ENCODE data around the gene ERVW-1.
"Not testable (repeated sequence)": the region's sequence is repeated elsewhere in the genome, so short reads cannot be mapped to it uniquely, and the experiment has no call there.

ERVW-1 gene

GRCh38 chr7:92477681-92478080 is at the start of gene ERVW-1:
Gene ERVW-1, minus strand, starts transcription at chr7:92477946. Its CDS starts 7,565 bp downstream, at chr7:92470381.
- not testable (repeated sequence) for DNase-seq

DNA sequence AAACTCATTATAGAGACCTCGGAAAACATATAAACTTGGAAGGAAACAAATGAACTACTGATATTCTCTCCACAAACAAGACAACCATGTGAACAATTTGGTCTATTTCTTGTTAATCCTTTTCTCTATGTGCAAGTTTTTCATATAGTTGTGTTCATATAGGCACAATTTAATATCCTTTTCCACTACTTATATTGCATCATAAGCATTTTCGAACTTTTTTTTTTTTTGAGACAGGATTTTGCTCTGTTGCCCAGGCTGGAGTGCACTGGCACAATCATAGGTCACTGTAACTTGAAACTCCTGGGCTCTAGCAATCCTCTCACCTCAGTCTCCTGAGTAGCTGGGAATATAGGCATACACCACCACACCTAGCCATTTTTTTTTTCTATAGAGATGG is 45.4 kb upstream of the ERVW-1 start:
- no peak for DNase-seq

GRCh38 chr7:92520024-92520423 is 42.3 kb upstream of the ERVW-1 start:
- no peak for DNase-seq

GRCh38 chr7:92517631-92518030 is 39.9 kb upstream of the ERVW-1 start:
- no peak for DNase-seq

DNA sequence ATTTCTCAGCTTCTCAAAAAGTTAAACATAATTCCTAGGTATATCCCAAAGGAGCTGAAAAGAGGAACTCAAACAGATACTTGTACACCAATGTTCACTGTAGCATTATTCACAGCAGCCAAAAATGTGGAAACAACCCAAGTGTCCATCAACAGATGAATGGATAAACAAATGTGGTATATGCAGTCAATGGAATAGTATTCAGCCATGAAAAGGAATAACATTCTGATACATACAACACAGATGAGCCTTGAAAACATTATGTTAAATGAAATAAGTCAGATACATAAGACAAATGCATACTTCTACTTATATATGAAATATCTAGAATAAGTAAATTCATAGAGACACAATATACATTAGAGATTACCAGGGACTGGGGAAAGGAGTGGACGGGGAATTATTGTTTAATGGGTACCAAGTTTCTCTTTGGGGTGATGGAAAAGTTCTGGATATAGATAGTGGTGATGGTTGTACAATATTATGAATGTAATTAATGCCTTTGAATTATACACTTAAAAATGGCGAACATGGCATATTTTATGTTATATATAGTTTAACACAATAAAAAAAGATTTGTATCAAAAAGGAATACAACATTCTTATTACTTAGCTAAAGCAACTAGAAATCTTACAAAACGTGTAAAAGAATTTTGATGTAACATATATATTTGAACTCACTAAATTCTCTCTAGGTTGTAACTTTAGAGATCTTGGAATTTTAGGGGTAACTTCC is 35.6 kb upstream of the ERVW-1 start:
- DNase-seq, result no peak

DNA sequence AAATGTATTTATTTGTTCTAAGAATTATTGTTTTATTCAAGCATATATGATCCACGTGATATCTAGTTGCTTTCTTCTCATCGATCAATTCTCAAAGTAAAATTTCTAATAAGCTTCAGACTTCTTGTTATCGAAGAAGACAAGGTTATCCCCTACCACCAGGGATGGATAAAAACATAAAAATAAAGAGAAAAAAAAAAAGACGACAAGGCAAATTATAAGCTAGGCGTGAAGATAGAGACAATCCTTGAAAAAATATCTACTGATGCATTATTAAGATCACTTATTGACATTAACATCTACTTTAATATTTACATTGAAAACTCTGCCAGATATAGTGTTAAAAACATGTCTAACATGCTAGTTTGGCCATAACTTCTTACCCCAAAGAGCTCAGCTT is 31.2 kb upstream of the ERVW-1 start:
- DNase-seq, result no peak

DNA sequence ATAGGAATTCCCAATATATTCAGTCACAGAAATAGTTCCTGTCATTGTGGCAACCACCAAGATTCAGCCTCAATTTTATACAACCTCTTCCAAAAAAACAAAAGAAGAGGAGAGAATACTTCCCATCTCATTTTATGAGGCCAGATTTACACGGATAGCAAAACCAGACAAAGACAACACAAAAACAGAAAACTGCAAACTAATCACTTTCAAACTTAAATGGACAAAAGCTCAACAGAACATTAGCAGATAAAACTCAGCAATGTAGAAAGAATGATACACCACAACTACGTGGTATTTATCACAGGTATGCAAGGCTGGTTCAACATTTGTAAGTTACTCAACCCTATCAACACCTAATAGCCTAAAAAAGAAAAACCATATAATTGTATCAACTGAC is 28.6 kb upstream of the ERVW-1 start:
- no peak for DNase-seq

GRCh38 chr7:92504563-92504962 is 26.8 kb upstream of the ERVW-1 start:
- DNase-seq, result no peak

DNA sequence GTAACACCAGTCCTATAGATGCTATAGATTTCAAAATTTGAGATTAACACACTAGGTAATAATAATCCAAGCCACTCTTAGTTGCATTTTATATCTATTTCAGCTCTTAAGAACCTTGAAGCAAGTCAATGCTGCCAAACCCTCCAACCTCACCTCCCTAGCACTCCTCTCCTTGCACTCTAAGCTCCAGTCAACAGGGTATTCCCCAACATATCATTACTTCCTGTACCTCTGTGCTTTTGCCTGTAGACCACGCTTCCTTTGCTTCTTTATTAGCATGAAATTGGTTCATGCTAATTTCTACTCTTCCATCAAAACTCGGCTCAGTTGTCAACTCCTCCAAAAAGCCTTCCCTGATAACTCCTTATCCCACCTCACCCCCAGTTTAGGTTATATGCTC is 26.0 kb upstream of the ERVW-1 start:
- DNase-seq, result no peak

- DNase-seq, result no peak
Measured at GRCh38 chr7:92498557-92498956, 20.8 kb upstream of the ERVW-1 start.

DNA sequence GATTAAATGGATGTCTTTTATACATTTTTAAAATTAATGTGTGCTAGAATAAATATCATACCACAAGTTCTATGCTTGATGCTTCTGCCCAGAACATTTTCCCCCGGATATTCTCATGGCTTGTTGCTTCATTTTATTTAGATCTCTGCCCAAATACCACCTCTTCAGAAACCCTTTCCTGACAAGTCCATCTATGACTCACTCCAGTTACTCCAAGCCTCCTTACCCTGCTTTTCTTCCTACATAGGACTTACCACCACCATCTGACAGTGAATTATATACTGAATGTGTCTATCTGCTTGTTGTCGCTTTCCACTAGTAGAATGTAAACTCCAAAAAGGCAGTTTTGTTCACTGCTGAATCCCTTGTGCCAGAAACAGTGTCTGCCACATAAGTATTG is 19.1 kb upstream of the ERVW-1 start:
- DNase-seq, result no peak

DNA sequence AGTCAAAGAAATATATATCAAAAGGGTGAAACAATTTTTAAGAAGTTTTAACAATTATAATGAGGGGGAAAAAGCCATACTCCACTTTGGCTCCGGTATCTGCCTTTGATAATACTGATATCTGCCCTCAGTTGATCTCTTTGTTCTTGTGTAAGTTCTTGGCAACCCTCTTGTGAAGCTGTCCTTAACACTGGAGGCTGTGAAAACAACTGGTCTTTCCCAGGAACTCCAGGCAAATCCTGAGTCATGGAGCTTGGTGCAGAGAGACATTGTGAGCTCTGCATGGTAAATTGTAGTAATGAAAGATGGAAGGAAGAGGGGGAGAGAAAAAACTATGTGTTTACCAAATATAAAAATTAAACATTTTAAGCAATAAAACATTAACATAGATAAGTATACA is 11.9 kb upstream of the ERVW-1 start:
- DNase-seq, result no peak

DNA sequence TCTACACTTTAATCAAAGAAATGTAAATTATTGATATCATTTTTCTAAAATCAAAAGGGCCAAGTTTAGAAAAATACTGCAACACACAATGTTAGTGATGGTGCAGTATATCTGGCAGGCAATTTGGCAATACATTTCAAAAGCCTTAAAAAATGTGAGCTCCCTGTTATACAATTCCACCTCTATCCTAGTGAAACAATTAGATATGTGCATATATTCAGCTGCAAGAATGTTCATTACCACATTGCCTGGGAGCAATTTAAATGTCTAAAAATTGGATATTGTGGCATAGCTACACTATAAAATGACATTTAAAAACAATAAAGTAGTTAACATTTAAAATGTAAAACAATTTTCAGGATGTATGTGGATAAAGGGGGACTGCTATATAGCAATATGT is 10.1 kb upstream of the ERVW-1 start:
- no peak for DNase-seq

GRCh38 chr7:92485974-92486373 is 8.2 kb upstream of the ERVW-1 start:
- DNase-seq, result no peak

GRCh38 chr7:92485267-92485892 is 7.6 kb upstream of the ERVW-1 start:
- DNase-seq, result no peak

DNA sequence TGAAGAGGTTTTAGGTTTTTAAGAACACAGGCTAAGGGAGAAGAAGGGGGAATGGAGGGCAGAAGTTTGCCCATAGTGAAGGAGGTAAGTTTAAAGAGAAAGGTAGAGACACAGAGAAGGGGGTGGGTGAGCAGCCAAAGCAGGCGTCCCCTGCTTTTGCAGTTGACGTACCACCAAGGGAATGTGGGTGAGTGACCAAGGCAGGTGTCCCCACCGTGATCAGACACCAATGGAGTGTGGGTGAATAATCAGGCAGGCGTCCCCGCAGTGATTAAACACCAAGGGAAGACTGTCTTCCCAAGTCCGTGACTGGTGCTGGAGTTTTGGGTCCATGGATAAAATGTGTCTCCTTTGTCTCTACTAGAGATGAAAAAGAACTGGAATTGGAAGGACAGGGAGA is 6.5 kb upstream of the ERVW-1 start:
- not testable (repeated sequence) for DNase-seq

DNA sequence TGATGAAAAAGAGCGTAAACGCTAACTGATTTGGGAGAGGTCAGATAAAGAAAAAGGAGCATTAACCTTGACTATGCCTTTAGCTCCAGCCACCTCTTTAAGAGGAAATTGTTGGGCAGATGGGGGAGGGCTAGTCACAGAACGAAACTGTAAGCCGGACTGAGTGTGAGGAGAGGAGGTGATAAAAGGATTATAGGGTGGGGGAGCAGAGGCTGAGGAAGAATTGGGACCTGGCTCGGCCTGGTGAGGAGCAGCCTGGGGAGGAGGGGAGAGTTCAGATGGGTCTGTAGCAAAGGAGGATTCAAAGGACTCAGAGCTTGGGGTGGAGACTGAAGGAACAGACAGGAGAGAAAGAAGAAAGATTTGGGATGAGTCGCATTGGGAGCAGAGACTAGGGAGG is 5.9 kb upstream of the ERVW-1 start:
- not testable (repeated sequence) for DNase-seq

GRCh38 chr7:92479146-92479545 is 1.4 kb upstream of the ERVW-1 start:
- DNase-seq, result not testable (repeated sequence)

DNA sequence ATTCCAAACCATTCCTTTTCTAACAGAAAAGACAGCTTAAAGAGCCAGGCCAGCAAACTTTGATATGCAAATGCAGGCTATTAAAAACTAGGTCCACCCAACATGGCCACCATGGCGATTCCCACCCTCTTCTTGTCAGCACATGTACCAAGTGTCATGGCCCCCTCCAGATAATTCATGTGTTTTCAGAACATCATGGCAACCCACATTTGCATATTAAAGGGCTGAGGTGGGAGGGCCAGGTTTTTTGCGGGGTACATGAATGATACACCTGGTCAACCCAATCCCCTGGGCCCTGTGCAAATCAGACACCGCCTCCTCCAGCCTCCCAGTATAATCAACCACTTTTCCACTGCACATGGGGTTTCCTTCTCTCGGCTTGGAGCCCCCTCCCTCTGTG is 965 bp upstream of the ERVW-1 start:
- no peak for DNase-seq

DNA sequence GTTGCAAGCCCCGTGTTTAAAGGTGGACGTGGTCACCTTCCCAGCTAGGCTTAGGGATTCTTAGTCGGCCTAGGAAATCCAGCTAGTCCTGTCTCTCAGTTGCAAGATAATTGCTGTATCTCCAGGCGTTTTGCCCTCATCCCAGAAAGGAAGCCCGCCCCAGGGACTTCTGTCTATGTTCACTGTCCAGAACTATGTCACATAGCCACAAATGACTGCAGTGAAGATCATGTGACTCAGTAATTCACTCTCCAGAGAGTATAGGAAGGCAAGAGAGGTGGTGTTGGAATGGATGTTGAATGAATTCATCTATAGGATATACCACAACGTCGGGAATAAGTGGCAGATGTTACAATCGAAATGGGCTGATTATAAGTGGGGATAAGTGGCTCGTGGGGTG is 349 bp upstream of the ERVW-1 start:
- no peak for DNase-seq

- DNase-seq, result not testable (repeated sequence)
Measured at GRCh38 chr7:92475851-92476590, 1.7 kb downstream of the ERVW-1 start.

- not testable (repeated sequence) for DNase-seq
Measured at GRCh38 chr7:92475261-92475770, 2.4 kb downstream of the ERVW-1 start.

- not testable (repeated sequence) for DNase-seq
Measured at GRCh38 chr7:92473989-92474388, 3.8 kb downstream of the ERVW-1 start.

GRCh38 chr7:92468589-92468988 is 9.2 kb downstream of the ERVW-1 start:
- DNase-seq, result not testable (repeated sequence)
